Nephron (organoid): ENCODE measurements around the gene ZDHHC14.

Experiments
- H3K27ac Mint-ChIP-seq, 3 experiments: 2 replicates each; pipeline ENCODE4 v1.8.0; 2020; ENCODE audit warnings: mixed read lengths in 3 of 3, mild to moderate bottlenecking in 2 of 3, moderate library complexity in 1 of 3
- H3K27me3 Mint-ChIP-seq: 2 replicates; pipeline ENCODE4 v1.8.0; 2021; ENCODE audit warnings: low read depth, mild to moderate bottlenecking, moderate library complexity, mixed read lengths
- H3K36me3 Mint-ChIP-seq: 2 replicates; pipeline ENCODE4 v1.8.0; 2020; ENCODE audit warnings: low read depth, mixed read lengths
- H3K4me1 Mint-ChIP-seq: 2 replicates; pipeline ENCODE4 v1.8.0; 2020; ENCODE audit warnings: mixed read lengths
- H3K4me3 Mint-ChIP-seq, 3 experiments: 2 replicates each; pipeline ENCODE4 v1.8.0; 2020; ENCODE audit warnings: mild to moderate bottlenecking in 3 of 3, mixed read lengths in 3 of 3, moderate library complexity in 2 of 3
- H3K9me3 Mint-ChIP-seq: 2 replicates; pipeline ENCODE4 v1.8.0; 2020; ENCODE audit warnings: mixed read lengths
- TF ChIP-seq, protein P1 (sequence below), 3 experiments: fragments of 200-600 bp; sonication (generic); IDR thresholded peaks; one replicate each; pipeline ENCODE4 v1.5.0; 2021; ENCODE audit warnings: antibody characterized with exemption in 3 of 3; ENCODE audit not compliant: unreplicated experiment in 3 of 3

ZDHHC14 gene

GRCh38 chr6:157682856-157683481, 302.0 kb downstream of the ZDHHC14 start:
- Mint-ChIP-seq H3K4me1 (peaks cover 10% of the 10 kb centered on the region), H3K4me3 (no peak overlapping the region), H3K27me3 (peaks cover 4% of the 10 kb centered on the region), H3K9me3 (no peaks in the 10 kb centered on the region), H3K27ac (no peak overlapping the region), H3K36me3 (no peaks in the 10 kb centered on the region)
- TF ChIP-seq, protein P1, sequence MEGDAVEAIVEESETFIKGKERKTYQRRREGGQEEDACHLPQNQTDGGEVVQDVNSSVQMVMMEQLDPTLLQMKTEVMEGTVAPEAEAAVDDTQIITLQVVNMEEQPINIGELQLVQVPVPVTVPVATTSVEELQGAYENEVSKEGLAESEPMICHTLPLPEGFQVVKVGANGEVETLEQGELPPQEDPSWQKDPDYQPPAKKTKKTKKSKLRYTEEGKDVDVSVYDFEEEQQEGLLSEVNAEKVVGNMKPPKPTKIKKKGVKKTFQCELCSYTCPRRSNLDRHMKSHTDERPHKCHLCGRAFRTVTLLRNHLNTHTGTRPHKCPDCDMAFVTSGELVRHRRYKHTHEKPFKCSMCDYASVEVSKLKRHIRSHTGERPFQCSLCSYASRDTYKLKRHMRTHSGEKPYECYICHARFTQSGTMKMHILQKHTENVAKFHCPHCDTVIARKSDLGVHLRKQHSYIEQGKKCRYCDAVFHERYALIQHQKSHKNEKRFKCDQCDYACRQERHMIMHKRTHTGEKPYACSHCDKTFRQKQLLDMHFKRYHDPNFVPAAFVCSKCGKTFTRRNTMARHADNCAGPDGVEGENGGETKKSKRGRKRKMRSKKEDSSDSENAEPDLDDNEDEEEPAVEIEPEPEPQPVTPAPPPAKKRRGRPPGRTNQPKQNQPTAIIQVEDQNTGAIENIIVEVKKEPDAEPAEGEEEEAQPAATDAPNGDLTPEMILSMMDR (IDR thresholded peaks at IDR 0.05; ENCODE audit: unreplicated experiment in 3 of 3): no peak

DNA sequence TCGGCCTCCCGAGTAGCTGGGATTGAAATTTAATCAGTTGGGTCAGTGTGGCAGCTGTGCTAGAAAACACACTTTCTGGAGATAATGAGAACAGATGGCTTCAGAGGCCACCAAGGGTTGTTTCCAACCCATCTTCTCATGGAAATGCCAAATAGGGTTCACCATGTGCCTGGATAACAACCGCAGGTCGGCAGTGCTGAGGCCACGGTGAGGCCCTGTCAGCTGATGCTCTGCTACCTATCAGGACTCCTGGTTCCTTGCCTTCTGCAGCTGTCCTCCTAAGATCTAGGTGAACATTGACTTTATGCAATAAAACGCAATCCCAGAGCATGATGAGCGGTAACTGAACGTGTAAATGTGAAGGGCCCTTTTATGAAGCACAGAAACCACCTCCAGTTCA, 302.7 kb downstream of the ZDHHC14 start:
- Mint-ChIP-seq H3K36me3 (no peaks in the 10 kb centered on the region), H3K27me3 (peaks cover 7% of the 10 kb centered on the region), H3K9me3 (no peaks in the 10 kb centered on the region), H3K4me1 (peaks cover 10% of the 10 kb centered on the region), H3K4me3 (no peak overlapping the region), H3K27ac (no peak overlapping the region)
- TF ChIP-seq, protein P1 (IDR thresholded peaks at IDR 0.05; ENCODE audit: unreplicated experiment in 3 of 3): no peak

GRCh38 chr6:157684620-157685299, 303.8 kb downstream of the ZDHHC14 start:
- no peaks in the 10 kb centered on the region for H3K36me3 Mint-ChIP-seq
- no peak overlapping the region for H3K27ac Mint-ChIP-seq
- peaks cover 19% of the 10 kb centered on the region for H3K4me1 Mint-ChIP-seq
- H3K27me3 Mint-ChIP-seq: peaks cover 14% of the 10 kb centered on the region
- TF ChIP-seq, protein P1 (IDR thresholded peaks at IDR 0.05; ENCODE audit: unreplicated experiment in 3 of 3): no peak
- no peaks in the 10 kb centered on the region for H3K9me3 Mint-ChIP-seq
- no peak overlapping the region for H3K4me3 Mint-ChIP-seq

- Mint-ChIP-seq H3K4me1 (peaks cover 19% of the 10 kb centered on the region), H3K9me3 (no peaks in the 10 kb centered on the region)
Measured at GRCh38 chr6:157685596-157686280, 304.7 kb downstream of the ZDHHC14 start.

DNA sequence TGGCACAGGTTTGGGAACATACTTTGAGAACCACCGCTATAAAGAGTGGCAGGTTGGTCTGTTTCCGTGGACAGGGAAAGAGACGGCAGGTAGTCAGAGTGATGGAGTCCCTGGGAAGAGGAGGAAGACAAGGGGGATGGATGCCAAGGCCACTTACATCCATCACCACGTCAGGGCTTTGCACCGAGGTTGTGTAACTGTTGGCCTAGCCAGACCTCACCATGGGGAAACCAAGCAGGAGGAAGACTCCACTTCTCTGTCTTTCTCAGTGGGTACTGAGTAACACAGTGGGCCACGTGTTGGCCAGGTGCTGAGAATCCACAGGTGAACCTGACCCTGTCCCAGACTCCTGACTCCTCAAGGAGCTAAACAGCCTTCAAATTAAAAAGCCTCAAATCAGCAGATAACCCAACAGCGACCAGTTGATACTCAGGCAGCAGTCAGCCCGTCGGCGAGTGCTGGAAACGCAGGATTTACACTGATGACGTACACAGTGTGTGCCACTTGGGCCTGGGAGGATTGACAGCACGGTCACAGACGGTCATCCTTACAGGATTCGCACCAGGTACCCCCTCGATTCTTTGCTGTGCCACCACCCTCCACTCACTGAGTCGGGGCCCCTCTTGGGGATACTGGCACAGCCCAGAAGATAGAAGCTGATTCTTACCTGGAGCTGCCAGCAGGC, 307.4 kb downstream of the ZDHHC14 start:
- Mint-ChIP-seq H3K36me3 (no peaks in the 10 kb centered on the region), H3K9me3 (peaks cover 2% of the 10 kb centered on the region), H3K27ac (no peak overlapping the region), H3K4me3 (no peak overlapping the region), H3K4me1 (peaks cover 15% of the 10 kb centered on the region), H3K27me3 (peaks cover 33% of the 10 kb centered on the region)
- TF ChIP-seq, protein P1 (IDR thresholded peaks at IDR 0.05; ENCODE audit: unreplicated experiment in 3 of 3): no peak

More at GRCh38 chr6:157685596-157686280, 304.7 kb downstream of the ZDHHC14 start:
- H3K27me3 Mint-ChIP-seq: peaks cover 20% of the 10 kb centered on the region
- H3K27ac Mint-ChIP-seq: no peak overlapping the region
- TF ChIP-seq, protein P1 (IDR thresholded peaks at IDR 0.05; ENCODE audit: unreplicated experiment in 3 of 3): no peak
- H3K36me3 Mint-ChIP-seq: no peaks in the 10 kb centered on the region
- H3K4me3 Mint-ChIP-seq: no peak overlapping the region
